ENCODE results near the gene RRP15. TPM values are rescaled to one million over a fixed set of nuclear protein-coding genes. Genes with fewer than 3 reads are reported as not detected.

Gene RRP15
- total and polyA plus RNA-seq, 2 of the 8 experiments (the other 6 are each of a cell fraction or from before 2014, with no cell fraction given): 3.7 to 52.8 TPM

DNA sequence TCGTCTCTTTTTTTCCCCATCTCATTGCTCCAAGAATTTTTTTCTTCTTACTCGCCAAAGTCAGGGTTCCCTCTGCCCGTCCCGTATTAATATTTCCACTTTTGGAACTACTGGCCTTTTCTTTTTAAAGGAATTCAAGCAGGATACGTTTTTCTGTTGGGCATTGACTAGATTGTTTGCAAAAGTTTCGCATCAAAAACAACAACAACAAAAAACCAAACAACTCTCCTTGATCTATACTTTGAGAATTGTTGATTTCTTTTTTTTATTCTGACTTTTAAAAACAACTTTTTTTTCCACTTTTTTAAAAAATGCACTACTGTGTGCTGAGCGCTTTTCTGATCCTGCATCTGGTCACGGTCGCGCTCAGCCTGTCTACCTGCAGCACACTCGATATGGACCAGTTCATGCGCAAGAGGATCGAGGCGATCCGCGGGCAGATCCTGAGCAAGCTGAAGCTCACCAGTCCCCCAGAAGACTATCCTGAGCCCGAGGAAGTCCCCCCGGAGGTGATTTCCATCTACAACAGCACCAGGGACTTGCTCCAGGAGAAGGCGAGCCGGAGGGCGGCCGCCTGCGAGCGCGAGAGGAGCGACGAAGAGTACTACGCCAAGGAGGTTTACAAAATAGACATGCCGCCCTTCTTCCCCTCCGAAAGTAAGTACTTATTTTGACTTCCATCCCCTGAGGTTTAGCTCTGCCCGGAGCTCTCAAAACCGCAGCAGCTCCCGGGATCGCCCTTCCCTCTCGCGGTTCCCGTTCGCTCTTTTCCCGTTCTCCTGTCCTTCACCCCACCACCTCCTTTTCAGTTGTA is 61.5 kb downstream of the RRP15 start:
- Histone ChIP-seq H3K4me1 (replicated peaks in 1 of 4; ENCODE audit: control insufficient read depth in 3 of 4, insufficient read depth in 4 of 4, low read length in 3 of 4) (no peaks in the 10 kb centered on the region; a peak in 3 of 7 replicates), H3K18ac (ENCODE audit: extremely low read depth, low read length) (no peak overlapping the region; the same call in 1 of the 2 replicates), H4K8ac (ENCODE audit: extremely low read depth, insufficient read depth, low read length) (no peak overlapping the region), H3K27me3 (replicated peaks in 1 of 4; ENCODE audit: control insufficient read depth in 3 of 4, extremely low read depth in 1 of 4, insufficient read depth in 3 of 4, low read length in 3 of 4) (peaks cover 0 to 16% (median 6%) of the 10 kb centered on the region in 4 experiments; a peak in 5 of 7 replicates), H3K23me2 (ENCODE audit: low read depth, low read length) (peaks cover 24% of the 10 kb centered on the region), H3K23ac (ENCODE audit: insufficient read length) (no peak overlapping the region), H3K4ac (replicated peaks; ENCODE audit: insufficient read length, low read depth, low read length) (no peak overlapping the region), H4K20me1 (replicated peaks in 1 of 2; ENCODE audit: control insufficient read depth in 1 of 2, insufficient read depth in 2 of 2, low read length in 2 of 2) (no peaks in the 10 kb centered on the region), H2BK15ac (ENCODE audit: low read length) (no peak overlapping the region), H3K79me2 (ENCODE audit: control insufficient read depth in 1 of 2, insufficient read depth in 2 of 2, low read length in 2 of 2) (no peaks in the 10 kb centered on the region), H2AFZ (ENCODE audit: low read length) (peak overlapping the region; percentile 94), H3K36me3 (ENCODE audit: control insufficient read depth in 2 of 4, insufficient read depth in 4 of 4, low read length in 3 of 4) (no peaks in the 10 kb centered on the region), H2BK12ac (ENCODE audit: low read depth, low read length) (no peak overlapping the region), H4K5ac (ENCODE audit: insufficient read length, low read depth, low read length) (no peak overlapping the region), H3K14ac (ENCODE audit: insufficient read length) (no peak overlapping the region), H4K91ac (replicated peaks; ENCODE audit: insufficient read length, low read length) (no peak overlapping the region), H3K9me3 (ENCODE audit: insufficient read depth in 2 of 2, low read depth in 1 of 2, low read length in 1 of 2) (no peaks in the 10 kb centered on the region), H2BK20ac (ENCODE audit: low read length) (0 out of 2 replicates have a peak overlapping the region, but pooled peaks have one; percentile 34), H3K9ac (replicated peaks in 1 of 4; ENCODE audit: extremely low read depth in 1 of 4, low read depth in 3 of 4, low read length in 3 of 4) (peak overlapping the region in 3 of 4 experiments; percentile 42 to 49 (median 44); a peak in 5 of 7 replicates), H2BK120ac (replicated peaks; ENCODE audit: low read depth, low read length) (no peak overlapping the region), H3K79me1 (ENCODE audit: low read depth, low read length) (no peaks in the 10 kb centered on the region), H2BK5ac (ENCODE audit: low read depth, low read length) (no peak overlapping the region), H3K27ac (ENCODE audit: low read depth, low read length) (no peak overlapping the region), H3K4me3 (ENCODE audit: extremely low read depth in 1 of 4, insufficient read depth in 2 of 4, low read depth in 3 of 4, low read length in 4 of 4) (peak overlapping the region; percentile 72 to 88 (median 80)), H3K4me2 (ENCODE audit: insufficient read depth in 1 of 2, low read depth in 2 of 2, low read length in 2 of 2) (peak overlapping the region; percentile 83 to 95), H3K56ac (replicated peaks; ENCODE audit: insufficient read length, low read depth, low read length) (no peak overlapping the region), H2AK5ac (ENCODE audit: low read depth, low read length) (no peak overlapping the region)
- DNase-seq (ENCODE audit: low read depth in 1 of 2, low spot score in 2 of 2): no peak
- CTCF ChIA-PET (ENCODE audit: partially characterized antibody): interaction anchor here (1.0 to 2.1 kb wide), 5 partner anchors 8 to 735 kb away, joined by 3 to 8 read pairs (median 3); no protein-coding TSS in a partner anchor
- TF ChIP-seq POLR2A (IDR thresholded peaks at IDR 0.05; ENCODE audit: control extremely low read depth in 1 of 2, low read depth in 2 of 2, low read length in 2 of 2) (no peak), GABPA (IDR thresholded peaks at IDR 0.05; ENCODE audit: borderline replicate concordance, insufficient read depth, low read length) (no peak), SUZ12 (IDR thresholded peaks at IDR 0.05; ENCODE audit: low read length) (peak; percentile 3; the same call in 1 of the 2 replicates), KDM4A (IDR thresholded peaks at IDR 0.05; ENCODE audit: low read depth, low read length, severe bottlenecking) (peak; percentile 62), SAP30 (IDR thresholded peaks at IDR 0.05; ENCODE audit: insufficient read depth, insufficient replicate concordance, low read length) (peak; percentile 16)
- FAIRE-seq: no peak
- POLR2A ChIA-PET (ENCODE audit: partially characterized antibody): interaction anchor here (0.9 to 1.7 kb wide), 3 partner anchors 11 to 174 kb away, joined by 3 to 10 read pairs (median 5); no protein-coding TSS in a partner anchor
- 2 to 100% methylated on average over 1 to 39 of the region's 39 CpGs for WGBS, 2 experiments (ENCODE audit: extremely low coverage in 1 of 2, insufficient coverage in 1 of 2, insufficient read length in 1 of 2, insufficient replicate concordance in 2 of 2, low coverage in 1 of 2, low lambda C conversion rate in 2 of 2, missing lambda C conversion rate in 1 of 2)

All from H1 (cell line).